Stimulated activated naive CD8-positive, alpha-beta T cell treated with anti-CD3 and anti-CD28 coated beads, Interleukin-15, amount 100 ng/mL, for 72 hours (primary cell): ENCODE results near the gene ADH1B.

Source experiments
- ATAC-seq: fragments of 150-1000 bp; cut with Tn5 transposase; 2 replicates; pipeline ENCODE4 v1.10.0; 2021; ENCODE audit warnings: mild to moderate bottlenecking, moderate library complexity
- DNase-seq, 2 donors: peaks; one replicate each; pipeline ENCODE4 v3.0.0; 2021 to 2022
- H3K27ac Mint-ChIP-seq, 2 donors: one replicate each; pipeline ENCODE4 v1.8.0; 2022; ENCODE audit warnings: mild to moderate bottlenecking in 2 of 2, mixed read lengths in 2 of 2, moderate library complexity in 2 of 2
- H3K27me3 Mint-ChIP-seq: one replicate; pipeline ENCODE4 v1.8.0; 2022; ENCODE audit warnings: mixed read lengths
- H3K4me1 Mint-ChIP-seq: one replicate; pipeline ENCODE4 v1.8.0; 2022; ENCODE audit warnings: mild to moderate bottlenecking, mixed read lengths
- H3K4me3 Mint-ChIP-seq, 2 donors: one replicate each; pipeline ENCODE4 v1.8.0; 2022; ENCODE audit warnings: mild to moderate bottlenecking in 2 of 2, mixed read lengths in 2 of 2, moderate library complexity in 1 of 2
- H3K9me3 Mint-ChIP-seq, 2 donors: one replicate each; pipeline ENCODE4 v1.8.0; 2022; ENCODE audit warnings: mixed read lengths in 2 of 2

The ADH1B gene

GRCh38 chr4:99300934-99301333 lies 20.3 kb downstream of the ADH1B start:
- no peak for DNase-seq
- Mint-ChIP-seq H3K4me1 (no peaks in the 10 kb centered on the region), H3K9me3 (peaks cover 36 to 38% of the 10 kb centered on the region in 2 donors), H3K27ac (no peak overlapping the region), H3K27me3 (no peaks in the 10 kb centered on the region), H3K4me3 (no peak overlapping the region)
- ATAC-seq = no peak

- peaks cover 36 to 48% of the 10 kb centered on the region in 2 donors for H3K9me3 Mint-ChIP-seq
- H3K27ac Mint-ChIP-seq = no peak overlapping the region
- ATAC-seq = no peak
- no peak overlapping the region for H3K4me3 Mint-ChIP-seq
- no peaks in the 10 kb centered on the region for H3K4me1 Mint-ChIP-seq
- peaks cover 9% of the 10 kb centered on the region for H3K27me3 Mint-ChIP-seq
- DNase-seq = no peak
Observed at GRCh38 chr4:99293357-99293756, 27.8 kb downstream of the ADH1B start.

- no peak for ATAC-seq
- DNase-seq = no peak
- Mint-ChIP-seq H3K27me3 (peaks cover 9% of the 10 kb centered on the region), H3K9me3 (peaks cover 19 to 34% of the 10 kb centered on the region in 2 donors), H3K4me1 (no peaks in the 10 kb centered on the region), H3K4me3 (no peak within 1 kb of the TSS), H3K27ac (no peak within 1 kb of the TSS)
Observed at GRCh38 chr4:99290848-99291786, 30.1 kb downstream of the ADH1B start, which contains the start of gene ADH1A. Gene ADH1A, minus strand, starts transcription at chr4:99290985. Its CDS starts 71 bp downstream, at chr4:99290914.

- no peak for ATAC-seq
- Mint-ChIP-seq H3K9me3 (no peaks in the 10 kb centered on the region), H3K27ac (no peak overlapping the region), H3K4me1 (no peaks in the 10 kb centered on the region), H3K27me3 (no peaks in the 10 kb centered on the region), H3K4me3 (no peak overlapping the region)
- no peak for DNase-seq
Observed at GRCh38 chr4:99285387-99285786, 35.8 kb downstream of the ADH1B start.

- Mint-ChIP-seq H3K27ac (no peak overlapping the region), H3K4me1 (no peaks in the 10 kb centered on the region), H3K4me3 (no peak overlapping the region), H3K27me3 (no peaks in the 10 kb centered on the region), H3K9me3 (no peaks in the 10 kb centered on the region)
- DNase-seq = no peak
- ATAC-seq = no peak
Observed at GRCh38 chr4:99282731-99283130, 38.5 kb downstream of the ADH1B start.

GRCh38 chr4:99281261-99281660 lies 39.9 kb downstream of the ADH1B start:
- Mint-ChIP-seq H3K9me3 (no peaks in the 10 kb centered on the region), H3K4me1 (no peaks in the 10 kb centered on the region), H3K4me3 (no peak overlapping the region), H3K27me3 (no peaks in the 10 kb centered on the region), H3K27ac (no peak overlapping the region)
- DNase-seq (no peak), ATAC-seq (no peak)

- ATAC-seq (no peak), DNase-seq (no peak)
- no peaks in the 10 kb centered on the region for H3K27me3 Mint-ChIP-seq
- H3K9me3 Mint-ChIP-seq = no peaks in the 10 kb centered on the region
- no peak overlapping the region for H3K4me3 Mint-ChIP-seq
- H3K27ac Mint-ChIP-seq = no peak overlapping the region
- H3K4me1 Mint-ChIP-seq = no peaks in the 10 kb centered on the region
Observed at GRCh38 chr4:99276417-99276816, 44.8 kb downstream of the ADH1B start.

- Mint-ChIP-seq H3K4me1 (no peaks in the 10 kb centered on the region), H3K27ac (no peak overlapping the region)
- ATAC-seq = no peak
Observed at GRCh38 chr4:99275885-99276284, 45.3 kb downstream of the ADH1B start.

GRCh38 chr4:99275050-99275449 lies 46.2 kb downstream of the ADH1B start:
- Mint-ChIP-seq H3K4me1 (no peaks in the 10 kb centered on the region), H3K27me3 (no peaks in the 10 kb centered on the region), H3K4me3 (no peak overlapping the region), H3K9me3 (no peaks in the 10 kb centered on the region), H3K27ac (no peak overlapping the region)
- DNase-seq (no peak), ATAC-seq (no peak)

More at GRCh38 chr4:99275885-99276284, 45.3 kb downstream of the ADH1B start:
- Mint-ChIP-seq H3K4me3 (no peak overlapping the region), H3K9me3 (no peaks in the 10 kb centered on the region), H3K27me3 (no peaks in the 10 kb centered on the region)
- no peak for DNase-seq

GRCh38 chr4:99273704-99274103 lies 47.5 kb downstream of the ADH1B start:
- ATAC-seq (no peak), DNase-seq (no peak)
- Mint-ChIP-seq H3K9me3 (no peaks in the 10 kb centered on the region), H3K27ac (no peak overlapping the region), H3K4me1 (no peaks in the 10 kb centered on the region), H3K4me3 (no peak overlapping the region), H3K27me3 (no peaks in the 10 kb centered on the region)

GRCh38 chr4:99264927-99265326 lies 56.3 kb downstream of the ADH1B start:
- DNase-seq (no peak), ATAC-seq (no peak)
- Mint-ChIP-seq H3K4me1 (no peaks in the 10 kb centered on the region), H3K9me3 (peaks cover 14 to 30% of the 10 kb centered on the region in 2 donors), H3K27me3 (no peaks in the 10 kb centered on the region), H3K4me3 (no peak overlapping the region), H3K27ac (no peak overlapping the region)
